HL-60 (cell line): ENCODE measurements around the gene TEX29.

Experiments used
- DNase-seq, 2 experiments: peaks; one replicate each; pipeline ENCODE4 v3.0.0-alpha.2; 2010 to 2020; ENCODE audit warnings: low read depth in 1 of 2, low spot score in 1 of 2
- H3K27ac ChIP-seq: fragments of 250-450 bp; sonication (Bioruptor Pico); replicated peaks from 2 replicates; pipeline ENCODE4 v1.5.1; 2020; ENCODE audit warnings: mild to moderate bottlenecking, moderate library complexity
- H3K27me3 ChIP-seq: fragments of 250-450 bp; sonication (Bioruptor Pico); 2 replicates; pipeline ENCODE4 v1.5.1; 2021; ENCODE audit warnings: mild to moderate bottlenecking, moderate library complexity; ENCODE audit not compliant: insufficient read depth, poor library complexity, severe bottlenecking
- H3K4me3 ChIP-seq: replicated peaks from 2 replicates; pipeline ENCODE4 v1.5.1; 2011; ENCODE audit warnings: mild to moderate bottlenecking, control low read depth, low read length; ENCODE audit not compliant: insufficient read depth
- GABPA ChIP-seq: IDR thresholded peaks from 2 replicates; pipeline ENCODE4 v1.6.1; 2012; ENCODE audit warnings: low read depth
- POLR2AphosphoS5 ChIP-seq: IDR thresholded peaks from 2 replicates; pipeline ENCODE4 v1.6.1; 2012; ENCODE audit warnings: low read depth
- SPI1 ChIP-seq: IDR thresholded peaks from 2 replicates; pipeline ENCODE4 v1.6.1; 2012; ENCODE audit warnings: low read depth, mild to moderate bottlenecking, borderline replicate concordance
- TF ChIP-seq, protein P1 (sequence below): IDR thresholded peaks from 2 replicates; pipeline ENCODE4 v1.6.1; 2012; ENCODE audit warnings: low read depth; ENCODE audit not compliant: insufficient replicate concordance
- TF ChIP-seq, protein P2 (sequence below): IDR thresholded peaks from one replicate; pipeline ENCODE4 v1.5.1; 2011; ENCODE audit warnings: low read length, control low read depth, inconsistent platforms; ENCODE audit not compliant: insufficient read depth

The TEX29 gene

GRCh38 chr13:111325941-111326620, 5.6 kb downstream of the TEX29 start:
- H3K27ac ChIP-seq, result no peak overlapping the region
- DNase-seq, result no peak
- no peak overlapping the region for H3K4me3 ChIP-seq
- H3K27me3 ChIP-seq, result peaks cover 4% of the 10 kb centered on the region
- no peak for TF ChIP-seq GABPA
- TF ChIP-seq, protein P1, sequence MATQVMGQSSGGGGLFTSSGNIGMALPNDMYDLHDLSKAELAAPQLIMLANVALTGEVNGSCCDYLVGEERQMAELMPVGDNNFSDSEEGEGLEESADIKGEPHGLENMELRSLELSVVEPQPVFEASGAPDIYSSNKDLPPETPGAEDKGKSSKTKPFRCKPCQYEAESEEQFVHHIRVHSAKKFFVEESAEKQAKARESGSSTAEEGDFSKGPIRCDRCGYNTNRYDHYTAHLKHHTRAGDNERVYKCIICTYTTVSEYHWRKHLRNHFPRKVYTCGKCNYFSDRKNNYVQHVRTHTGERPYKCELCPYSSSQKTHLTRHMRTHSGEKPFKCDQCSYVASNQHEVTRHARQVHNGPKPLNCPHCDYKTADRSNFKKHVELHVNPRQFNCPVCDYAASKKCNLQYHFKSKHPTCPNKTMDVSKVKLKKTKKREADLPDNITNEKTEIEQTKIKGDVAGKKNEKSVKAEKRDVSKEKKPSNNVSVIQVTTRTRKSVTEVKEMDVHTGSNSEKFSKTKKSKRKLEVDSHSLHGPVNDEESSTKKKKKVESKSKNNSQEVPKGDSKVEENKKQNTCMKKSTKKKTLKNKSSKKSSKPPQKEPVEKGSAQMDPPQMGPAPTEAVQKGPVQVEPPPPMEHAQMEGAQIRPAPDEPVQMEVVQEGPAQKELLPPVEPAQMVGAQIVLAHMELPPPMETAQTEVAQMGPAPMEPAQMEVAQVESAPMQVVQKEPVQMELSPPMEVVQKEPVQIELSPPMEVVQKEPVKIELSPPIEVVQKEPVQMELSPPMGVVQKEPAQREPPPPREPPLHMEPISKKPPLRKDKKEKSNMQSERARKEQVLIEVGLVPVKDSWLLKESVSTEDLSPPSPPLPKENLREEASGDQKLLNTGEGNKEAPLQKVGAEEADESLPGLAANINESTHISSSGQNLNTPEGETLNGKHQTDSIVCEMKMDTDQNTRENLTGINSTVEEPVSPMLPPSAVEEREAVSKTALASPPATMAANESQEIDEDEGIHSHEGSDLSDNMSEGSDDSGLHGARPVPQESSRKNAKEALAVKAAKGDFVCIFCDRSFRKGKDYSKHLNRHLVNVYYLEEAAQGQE, result no peak
- no peak for TF ChIP-seq SPI1
- TF ChIP-seq, protein P2, sequence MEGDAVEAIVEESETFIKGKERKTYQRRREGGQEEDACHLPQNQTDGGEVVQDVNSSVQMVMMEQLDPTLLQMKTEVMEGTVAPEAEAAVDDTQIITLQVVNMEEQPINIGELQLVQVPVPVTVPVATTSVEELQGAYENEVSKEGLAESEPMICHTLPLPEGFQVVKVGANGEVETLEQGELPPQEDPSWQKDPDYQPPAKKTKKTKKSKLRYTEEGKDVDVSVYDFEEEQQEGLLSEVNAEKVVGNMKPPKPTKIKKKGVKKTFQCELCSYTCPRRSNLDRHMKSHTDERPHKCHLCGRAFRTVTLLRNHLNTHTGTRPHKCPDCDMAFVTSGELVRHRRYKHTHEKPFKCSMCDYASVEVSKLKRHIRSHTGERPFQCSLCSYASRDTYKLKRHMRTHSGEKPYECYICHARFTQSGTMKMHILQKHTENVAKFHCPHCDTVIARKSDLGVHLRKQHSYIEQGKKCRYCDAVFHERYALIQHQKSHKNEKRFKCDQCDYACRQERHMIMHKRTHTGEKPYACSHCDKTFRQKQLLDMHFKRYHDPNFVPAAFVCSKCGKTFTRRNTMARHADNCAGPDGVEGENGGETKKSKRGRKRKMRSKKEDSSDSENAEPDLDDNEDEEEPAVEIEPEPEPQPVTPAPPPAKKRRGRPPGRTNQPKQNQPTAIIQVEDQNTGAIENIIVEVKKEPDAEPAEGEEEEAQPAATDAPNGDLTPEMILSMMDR, result no peak
- no peak for TF ChIP-seq POLR2AphosphoS5

GRCh38 chr13:111326621-111326965, 6.2 kb downstream of the TEX29 start:
- Histone ChIP-seq H3K27ac (no peak overlapping the region), H3K4me3 (no peak overlapping the region), H3K27me3 (peaks cover 4% of the 10 kb centered on the region)
- no peak for DNase-seq
- TF ChIP-seq GABPA (no peak), SPI1 (no peak), POLR2AphosphoS5 (no peak)
- TF ChIP-seq, protein P1, result no peak
- TF ChIP-seq, protein P2, result no peak

DNA sequence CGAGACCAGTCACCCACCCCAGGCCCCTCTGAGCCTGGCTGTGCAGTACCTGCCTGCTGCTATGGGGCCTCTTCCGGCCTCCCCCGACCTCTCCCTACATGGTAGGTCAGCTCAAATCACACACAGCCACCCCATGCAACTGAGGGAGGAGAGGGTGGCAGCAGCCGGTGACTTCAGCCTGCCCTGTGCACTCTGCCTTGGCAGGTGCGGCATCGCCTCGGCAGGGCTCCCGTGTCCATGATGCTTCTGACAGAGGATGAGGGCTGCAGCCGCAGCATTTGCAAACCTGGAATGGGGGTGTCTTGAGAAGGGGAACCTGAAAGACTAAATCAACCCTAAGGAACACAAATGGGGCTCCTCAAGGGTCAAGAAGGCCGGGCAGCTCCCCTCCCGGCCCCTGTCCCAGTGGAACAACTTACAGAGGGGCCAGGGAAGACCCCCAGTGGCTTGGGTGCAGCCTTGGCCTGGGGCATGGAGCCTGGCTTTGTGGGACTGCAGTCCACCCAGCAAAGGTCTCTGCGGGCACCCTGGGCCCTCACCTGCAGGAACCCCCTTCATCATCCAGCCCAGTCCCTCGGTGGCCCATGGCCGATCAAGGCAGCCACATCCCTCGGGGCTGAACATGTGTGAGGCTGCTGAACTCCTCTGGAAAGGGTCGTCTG, 6.7 kb downstream of the TEX29 start:
- TF ChIP-seq SPI1 (no peak), GABPA (no peak)
- TF ChIP-seq, protein P2, result no peak
- TF ChIP-seq, protein P1, result no peak
- DNase-seq, result no peak
- no peak overlapping the region for H3K27ac ChIP-seq
- H3K27me3 ChIP-seq, result peaks cover 4% of the 10 kb centered on the region
- H3K4me3 ChIP-seq, result no peak overlapping the region
